Measurements from ENCODE around the gene PRKG1. TPM values are rescaled to one million over a fixed set of nuclear protein-coding genes. Genes with fewer than 3 reads are reported as not detected.

Gene PRKG1
- total and polyA plus RNA-seq, 7 donors: 4.5 to 49.0 (median 31.7) TPM

DNA sequence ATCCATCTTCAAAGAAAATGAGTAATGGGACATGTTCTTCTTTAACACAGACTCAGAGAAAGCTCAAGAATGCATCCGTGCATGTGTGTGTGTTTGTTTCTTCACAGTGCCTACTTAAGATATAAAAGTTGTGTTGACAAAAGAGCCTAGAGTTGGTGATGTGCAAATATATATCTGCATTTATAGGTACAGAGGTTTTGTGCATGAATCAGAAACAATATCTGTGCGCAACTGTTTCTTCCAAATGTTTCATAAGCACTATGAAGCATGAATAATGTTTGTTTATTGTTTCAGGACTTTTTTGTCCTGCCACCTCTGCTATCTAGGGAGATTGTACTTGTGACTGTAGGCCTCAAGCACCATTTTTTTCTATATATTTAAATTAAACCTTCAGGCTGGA, 395.4 kb downstream of the PRKG1 start:
- Histone ChIP-seq H3K27ac (no peak overlapping the region), H3K4me3 (no peak overlapping the region), H3K36me3 (ENCODE audit: insufficient read depth in 1 of 2, low read depth in 1 of 2) (no peaks in the 10 kb centered on the region), H3K27me3 (ENCODE audit: insufficient read depth in 3 of 3, low read length in 2 of 3) (no peaks in the 10 kb centered on the region), H3K9me3 (no peaks in the 10 kb centered on the region), H3K4me1 (peaks cover 15% of the 10 kb centered on the region)
- DNase-seq (no peak), ATAC-seq (no peak)
- 93 to 99% (median 94%) methylated on average over 2 of the region's 2 CpGs for WGBS, 3 donors
- intact Hi-C loops (cut with DNase I): no loop called here
- TF ChIP-seq, protein P1, sequence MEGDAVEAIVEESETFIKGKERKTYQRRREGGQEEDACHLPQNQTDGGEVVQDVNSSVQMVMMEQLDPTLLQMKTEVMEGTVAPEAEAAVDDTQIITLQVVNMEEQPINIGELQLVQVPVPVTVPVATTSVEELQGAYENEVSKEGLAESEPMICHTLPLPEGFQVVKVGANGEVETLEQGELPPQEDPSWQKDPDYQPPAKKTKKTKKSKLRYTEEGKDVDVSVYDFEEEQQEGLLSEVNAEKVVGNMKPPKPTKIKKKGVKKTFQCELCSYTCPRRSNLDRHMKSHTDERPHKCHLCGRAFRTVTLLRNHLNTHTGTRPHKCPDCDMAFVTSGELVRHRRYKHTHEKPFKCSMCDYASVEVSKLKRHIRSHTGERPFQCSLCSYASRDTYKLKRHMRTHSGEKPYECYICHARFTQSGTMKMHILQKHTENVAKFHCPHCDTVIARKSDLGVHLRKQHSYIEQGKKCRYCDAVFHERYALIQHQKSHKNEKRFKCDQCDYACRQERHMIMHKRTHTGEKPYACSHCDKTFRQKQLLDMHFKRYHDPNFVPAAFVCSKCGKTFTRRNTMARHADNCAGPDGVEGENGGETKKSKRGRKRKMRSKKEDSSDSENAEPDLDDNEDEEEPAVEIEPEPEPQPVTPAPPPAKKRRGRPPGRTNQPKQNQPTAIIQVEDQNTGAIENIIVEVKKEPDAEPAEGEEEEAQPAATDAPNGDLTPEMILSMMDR (IDR thresholded peaks at IDR 0.05): no peak

DNA sequence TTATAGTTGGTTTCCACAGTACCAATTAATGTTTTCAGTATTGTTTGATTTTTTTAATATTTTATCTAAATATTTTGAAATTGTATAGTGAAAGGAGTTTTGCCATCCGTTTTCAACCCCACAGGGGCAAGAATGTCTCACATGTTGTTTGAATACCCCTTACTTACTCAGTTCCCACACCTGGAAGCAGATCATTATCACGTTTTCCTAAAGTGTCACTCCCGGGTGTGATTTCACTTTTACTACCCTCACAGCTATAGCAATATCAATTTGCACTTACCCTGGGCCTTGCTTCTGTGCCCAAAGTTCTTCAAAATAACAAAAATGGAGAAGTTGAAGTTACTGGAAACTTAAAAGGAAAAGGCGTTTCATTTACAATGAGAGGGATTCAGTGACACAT, 397.0 kb downstream of the PRKG1 start:
- no peak overlapping the region for H3K4me3 ChIP-seq
- no peaks in the 10 kb centered on the region for H3K27me3 ChIP-seq (ENCODE audit: insufficient read depth in 3 of 3, low read length in 2 of 3)
- H3K36me3 ChIP-seq (ENCODE audit: insufficient read depth in 1 of 2, low read depth in 1 of 2): no peaks in the 10 kb centered on the region
- ATAC-seq (no peak), DNase-seq (no peak)
- H3K4me1 ChIP-seq: peaks cover 11% of the 10 kb centered on the region
- TF ChIP-seq, protein P1 (IDR thresholded peaks at IDR 0.05): no peak
- intact Hi-C loops (cut with DNase I): no loop called here
- WGBS, 3 donors: 52 to 78% (median 69%) methylated on average over 4 of the region's 4 CpGs
- H3K9me3 ChIP-seq: no peaks in the 10 kb centered on the region
- no peak overlapping the region for H3K27ac ChIP-seq

DNA sequence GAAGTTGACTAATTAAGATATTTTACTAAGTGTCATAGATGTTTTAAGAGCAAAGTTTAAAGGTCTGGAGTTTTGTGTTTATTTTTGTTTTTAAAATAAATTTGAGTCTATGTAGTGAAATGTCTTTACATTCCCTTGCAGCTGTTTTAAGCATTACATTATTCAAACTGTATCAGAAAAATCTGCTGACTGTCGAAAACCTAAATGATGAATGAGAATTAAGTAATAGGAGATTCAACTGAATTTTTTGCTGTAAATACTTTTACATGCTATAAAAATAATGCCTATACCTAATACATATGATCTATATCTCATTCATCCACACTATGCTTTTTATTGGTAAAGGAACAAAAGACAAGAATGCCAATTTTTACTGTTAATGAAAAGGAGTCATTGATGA, 397.9 kb downstream of the PRKG1 start:
- Histone ChIP-seq H3K36me3 (ENCODE audit: insufficient read depth in 1 of 2, low read depth in 1 of 2) (no peaks in the 10 kb centered on the region), H3K4me1 (peaks cover 3% of the 10 kb centered on the region), H3K9me3 (no peaks in the 10 kb centered on the region), H3K4me3 (no peak overlapping the region), H3K27me3 (ENCODE audit: insufficient read depth in 3 of 3, low read length in 2 of 3) (no peaks in the 10 kb centered on the region), H3K27ac (no peak overlapping the region)
- 86 to 89% (median 88%) methylated on average over 1 of the region's 1 CpG for WGBS, 3 donors
- TF ChIP-seq, protein P1 (IDR thresholded peaks at IDR 0.05): no peak
- ATAC-seq (no peak), DNase-seq (no peak)
- intact Hi-C loops (cut with DNase I): no loop called here

DNA sequence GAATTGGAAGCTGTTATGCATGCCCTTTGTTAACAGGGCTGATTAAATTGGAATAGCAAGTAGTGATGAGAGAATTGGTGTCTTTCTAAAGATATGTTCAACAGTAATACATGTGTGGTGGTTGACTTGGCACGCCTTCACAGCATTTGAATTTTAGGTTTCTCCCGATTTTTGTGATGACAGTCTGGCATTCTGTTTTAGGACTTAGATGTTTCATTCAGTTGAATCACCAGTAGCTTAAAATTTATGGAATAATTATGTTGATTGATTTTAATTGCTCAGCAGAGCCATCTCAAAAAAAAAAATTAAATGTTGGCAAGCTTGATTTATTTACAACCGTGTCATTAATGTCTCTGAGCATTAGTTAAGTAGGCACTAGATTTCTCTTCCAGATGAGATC, 405.4 kb downstream of the PRKG1 start:
- WGBS, 3 donors: 85 to 89% (median 85%) methylated on average over 3 of the region's 3 CpGs
- TF ChIP-seq, protein P1 (IDR thresholded peaks at IDR 0.05): no peak
- no peak for DNase-seq
- no peaks in the 10 kb centered on the region for H3K27me3 ChIP-seq (ENCODE audit: insufficient read depth in 3 of 3, low read length in 2 of 3)
- ATAC-seq: no peak
- no peaks in the 10 kb centered on the region for H3K36me3 ChIP-seq (ENCODE audit: insufficient read depth in 1 of 2, low read depth in 1 of 2)
- intact Hi-C loops (cut with DNase I): no loop called here
- peaks cover 3% of the 10 kb centered on the region for H3K4me1 ChIP-seq
- no peak overlapping the region for H3K4me3 ChIP-seq
- H3K9me3 ChIP-seq: no peaks in the 10 kb centered on the region
- H3K27ac ChIP-seq: no peak overlapping the region

DNA sequence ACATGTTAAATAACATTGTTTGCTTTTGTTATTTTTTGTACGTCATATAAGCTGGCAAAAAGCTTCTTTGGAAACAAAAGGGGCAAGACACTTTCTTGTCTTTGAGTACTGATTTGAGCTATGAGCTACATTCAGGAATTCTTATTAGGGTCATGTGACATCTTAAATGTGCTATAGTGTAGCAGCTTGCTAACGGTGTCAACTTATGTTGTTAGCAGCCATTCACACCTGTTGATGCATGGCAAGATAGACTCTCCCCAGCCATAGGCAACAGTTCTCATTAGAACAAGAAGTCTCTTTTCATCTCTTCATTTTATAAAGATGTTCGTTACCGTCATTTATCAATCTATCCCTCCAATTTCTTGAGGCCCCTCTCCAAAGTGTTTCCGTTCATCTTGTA, 411.4 kb downstream of the PRKG1 start:
- no peaks in the 10 kb centered on the region for H3K4me1 ChIP-seq
- no peak for DNase-seq
- H3K4me3 ChIP-seq: no peak overlapping the region
- no peak overlapping the region for H3K27ac ChIP-seq
- no peak for ATAC-seq
- no peaks in the 10 kb centered on the region for H3K9me3 ChIP-seq
- TF ChIP-seq, protein P1 (IDR thresholded peaks at IDR 0.05): no peak
- WGBS, 3 donors: 81 to 95% (median 93%) methylated on average over 5 of the region's 5 CpGs
- no peaks in the 10 kb centered on the region for H3K27me3 ChIP-seq (ENCODE audit: insufficient read depth in 3 of 3, low read length in 2 of 3)
- intact Hi-C loops (cut with DNase I): loop anchor here in 1 of 2 donors (5.0 kb wide), 1 partner anchor 52 kb away; no protein-coding TSS in a partner anchor
- H3K36me3 ChIP-seq (ENCODE audit: insufficient read depth in 1 of 2, low read depth in 1 of 2): no peaks in the 10 kb centered on the region
